Ishikawa (cell line): ENCODE data around the gene SEMG2.

ENCODE experiments used
- CEBPB ChIP-seq: IDR thresholded peaks from 2 replicates; pipeline ENCODE4 v1.6.1; 2012
- CREB1 ChIP-seq: IDR thresholded peaks from 2 replicates; pipeline ENCODE4 v1.6.1; 2012; ENCODE audit warnings: low read depth
- EGR1 ChIP-seq: IDR thresholded peaks from 2 replicates; pipeline ENCODE4 v1.6.1; 2012
- EP300 ChIP-seq: IDR thresholded peaks from 2 replicates; pipeline ENCODE4 v1.6.1; 2012; ENCODE audit warnings: borderline replicate concordance
- FOXM1 ChIP-seq: IDR thresholded peaks from 2 replicates; pipeline ENCODE4 v1.6.1; 2012; ENCODE audit warnings: low read depth, borderline replicate concordance
- NFIC ChIP-seq: IDR thresholded peaks from 2 replicates; pipeline ENCODE4 v1.6.1; 2012
- RAD21 ChIP-seq: IDR thresholded peaks from 2 replicates; pipeline ENCODE4 v1.6.1; 2012; ENCODE audit warnings: low read depth
- TAF1 ChIP-seq: IDR thresholded peaks from 2 replicates; pipeline ENCODE4 v1.6.1; 2012; ENCODE audit warnings: low read depth, mild to moderate bottlenecking
- TCF12 ChIP-seq: IDR thresholded peaks from 2 replicates; pipeline ENCODE4 v1.6.1; 2012; ENCODE audit warnings: low read depth
- TEAD4 ChIP-seq: IDR thresholded peaks from 2 replicates; pipeline ENCODE4 v1.6.1; 2012
- YY1 ChIP-seq: IDR thresholded peaks from 2 replicates; pipeline ENCODE4 v1.6.1; 2012; ENCODE audit warnings: low read depth
- ZBTB7A ChIP-seq: IDR thresholded peaks from 2 replicates; pipeline ENCODE4 v1.6.1; 2012; ENCODE audit warnings: low read depth
- TF ChIP-seq, protein P1 (sequence below): IDR thresholded peaks from 2 replicates; pipeline ENCODE4 v1.6.1; 2012; ENCODE audit warnings: low read depth, mild to moderate bottlenecking
- TF ChIP-seq, protein P2 (sequence below): IDR thresholded peaks from 2 replicates; pipeline ENCODE4 v1.6.1; 2012
- TF ChIP-seq, protein P3 (sequence below): IDR thresholded peaks from 2 replicates; pipeline ENCODE4 v1.6.1; 2012

Gene SEMG2

DNA sequence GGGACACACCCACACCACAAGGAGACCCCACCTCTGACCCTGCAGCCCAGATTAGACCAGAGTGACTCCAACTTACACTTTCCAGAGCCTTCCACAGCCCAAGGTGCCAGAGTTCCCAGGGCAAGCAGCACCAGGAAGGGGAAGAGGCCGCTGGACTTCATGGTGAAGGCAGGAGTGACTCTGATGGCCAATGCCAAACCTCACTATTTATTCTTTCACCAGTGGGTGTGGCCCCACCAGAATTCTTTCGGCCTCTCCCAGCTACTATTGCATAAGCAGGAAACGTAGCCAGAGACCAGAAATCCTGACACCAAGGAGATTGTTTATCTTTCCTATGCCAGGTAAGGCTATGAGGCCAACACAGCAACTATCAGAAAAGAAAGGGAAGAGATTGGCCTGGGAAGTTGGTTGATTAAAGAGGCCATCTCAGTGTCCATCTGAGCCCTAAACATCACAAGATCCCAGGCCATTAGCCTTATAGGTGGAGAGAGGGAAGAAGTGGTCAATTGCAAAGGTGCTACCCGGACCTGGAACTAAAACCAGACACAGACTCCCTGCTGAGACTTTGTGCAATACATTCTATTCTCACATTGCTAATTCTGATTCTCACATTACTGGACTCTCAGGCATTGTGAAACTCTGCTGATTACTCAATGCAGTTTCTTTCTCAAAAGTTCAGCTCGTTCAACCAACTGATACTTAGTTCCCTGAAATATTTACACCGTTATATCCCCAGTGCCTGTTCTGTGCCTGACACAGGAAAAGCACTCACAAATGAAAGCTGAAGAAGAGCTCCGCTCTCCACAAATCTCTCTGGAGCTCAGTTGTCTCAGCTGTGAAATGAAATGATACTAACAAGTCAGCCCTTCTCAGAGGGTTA lies 33.5 kb downstream of the SEMG2 start, which contains the start of gene SLPI:
SLPI (minus strand) TSS at position 182 of the 880 bp plus-strand sequence; CDS start at position 161, 21 bp downstream.
- TF ChIP-seq NFIC, result peak; percentile 55; the same call in 1 of the 2 replicates
- TF ChIP-seq EP300, result peak; percentile 86
- TF ChIP-seq, protein P1, sequence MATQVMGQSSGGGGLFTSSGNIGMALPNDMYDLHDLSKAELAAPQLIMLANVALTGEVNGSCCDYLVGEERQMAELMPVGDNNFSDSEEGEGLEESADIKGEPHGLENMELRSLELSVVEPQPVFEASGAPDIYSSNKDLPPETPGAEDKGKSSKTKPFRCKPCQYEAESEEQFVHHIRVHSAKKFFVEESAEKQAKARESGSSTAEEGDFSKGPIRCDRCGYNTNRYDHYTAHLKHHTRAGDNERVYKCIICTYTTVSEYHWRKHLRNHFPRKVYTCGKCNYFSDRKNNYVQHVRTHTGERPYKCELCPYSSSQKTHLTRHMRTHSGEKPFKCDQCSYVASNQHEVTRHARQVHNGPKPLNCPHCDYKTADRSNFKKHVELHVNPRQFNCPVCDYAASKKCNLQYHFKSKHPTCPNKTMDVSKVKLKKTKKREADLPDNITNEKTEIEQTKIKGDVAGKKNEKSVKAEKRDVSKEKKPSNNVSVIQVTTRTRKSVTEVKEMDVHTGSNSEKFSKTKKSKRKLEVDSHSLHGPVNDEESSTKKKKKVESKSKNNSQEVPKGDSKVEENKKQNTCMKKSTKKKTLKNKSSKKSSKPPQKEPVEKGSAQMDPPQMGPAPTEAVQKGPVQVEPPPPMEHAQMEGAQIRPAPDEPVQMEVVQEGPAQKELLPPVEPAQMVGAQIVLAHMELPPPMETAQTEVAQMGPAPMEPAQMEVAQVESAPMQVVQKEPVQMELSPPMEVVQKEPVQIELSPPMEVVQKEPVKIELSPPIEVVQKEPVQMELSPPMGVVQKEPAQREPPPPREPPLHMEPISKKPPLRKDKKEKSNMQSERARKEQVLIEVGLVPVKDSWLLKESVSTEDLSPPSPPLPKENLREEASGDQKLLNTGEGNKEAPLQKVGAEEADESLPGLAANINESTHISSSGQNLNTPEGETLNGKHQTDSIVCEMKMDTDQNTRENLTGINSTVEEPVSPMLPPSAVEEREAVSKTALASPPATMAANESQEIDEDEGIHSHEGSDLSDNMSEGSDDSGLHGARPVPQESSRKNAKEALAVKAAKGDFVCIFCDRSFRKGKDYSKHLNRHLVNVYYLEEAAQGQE, result peak; percentile 9; the same call in 1 of the 2 replicates
- TF ChIP-seq TCF12, result peak; percentile 78
- no peak for TF ChIP-seq TAF1
- TF ChIP-seq RAD21, result peak; percentile 13; the same call in 1 of the 2 replicates
- TF ChIP-seq CEBPB, result peak; percentile 100
- peak; percentile 77 for TF ChIP-seq FOXM1
- TF ChIP-seq CREB1, result no peak
- TF ChIP-seq ZBTB7A, result no peak
- peak; percentile 55; the same call in 1 of the 2 replicates for TF ChIP-seq TEAD4
- TF ChIP-seq, protein P2, sequence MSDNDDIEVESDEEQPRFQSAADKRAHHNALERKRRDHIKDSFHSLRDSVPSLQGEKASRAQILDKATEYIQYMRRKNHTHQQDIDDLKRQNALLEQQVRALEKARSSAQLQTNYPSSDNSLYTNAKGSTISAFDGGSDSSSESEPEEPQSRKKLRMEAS, result peak; percentile 32; the same call in 1 of the 2 replicates
- TF ChIP-seq YY1, result peak; percentile 17; the same call in 1 of the 2 replicates
- no peak for TF ChIP-seq EGR1
- TF ChIP-seq, protein P3, sequence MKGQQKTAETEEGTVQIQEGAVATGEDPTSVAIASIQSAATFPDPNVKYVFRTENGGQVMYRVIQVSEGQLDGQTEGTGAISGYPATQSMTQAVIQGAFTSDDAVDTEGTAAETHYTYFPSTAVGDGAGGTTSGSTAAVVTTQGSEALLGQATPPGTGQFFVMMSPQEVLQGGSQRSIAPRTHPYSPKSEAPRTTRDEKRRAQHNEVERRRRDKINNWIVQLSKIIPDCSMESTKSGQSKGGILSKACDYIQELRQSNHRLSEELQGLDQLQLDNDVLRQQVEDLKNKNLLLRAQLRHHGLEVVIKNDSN, result no peak

DNA sequence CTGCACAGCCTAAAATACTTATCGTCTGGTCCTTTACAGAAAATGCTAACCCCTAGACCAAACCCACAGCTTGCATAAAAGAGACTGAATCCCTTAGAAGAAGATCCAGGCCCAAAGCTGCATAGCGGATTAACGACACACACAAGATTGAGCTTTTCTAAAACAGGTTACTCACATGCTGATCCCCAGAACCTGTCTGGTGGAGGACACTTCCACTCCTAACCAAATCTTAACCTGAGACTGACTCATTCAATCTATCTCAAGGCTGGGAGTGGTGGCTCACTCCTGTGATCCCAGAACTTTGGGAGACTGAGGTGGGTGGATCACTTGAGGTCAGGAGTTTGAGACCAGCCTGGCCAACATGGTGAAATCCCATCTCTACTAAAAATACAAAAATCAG lies 36.0 kb downstream of the SEMG2 start:
- TF ChIP-seq FOXM1, result no peak
- no peak for TF ChIP-seq RAD21
- TF ChIP-seq CEBPB, result no peak
- TF ChIP-seq, protein P1, result no peak
- no peak for TF ChIP-seq EGR1

DNA sequence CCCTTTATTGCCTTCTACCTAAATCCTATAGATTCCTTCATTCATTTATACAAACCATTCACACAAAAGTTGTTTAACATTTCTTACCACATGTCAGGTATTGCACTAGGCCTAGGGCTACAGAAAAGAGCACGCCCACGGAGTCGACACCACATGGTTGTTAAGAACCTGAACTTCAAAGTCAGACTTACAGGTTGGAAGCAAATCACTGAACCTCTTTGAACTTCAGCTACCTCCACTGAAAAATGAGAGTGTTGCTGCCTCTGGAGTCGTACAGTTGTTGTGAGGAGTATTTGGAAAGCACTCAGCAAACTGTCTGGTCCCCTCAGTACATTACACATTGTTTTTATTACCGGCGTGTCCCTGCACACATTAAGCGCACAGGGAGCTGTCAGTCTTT lies 36.5 kb downstream of the SEMG2 start:
- TF ChIP-seq, protein P3, result no peak
- peak; percentile 7; the same call in 1 of the 2 replicates for TF ChIP-seq EGR1

DNA sequence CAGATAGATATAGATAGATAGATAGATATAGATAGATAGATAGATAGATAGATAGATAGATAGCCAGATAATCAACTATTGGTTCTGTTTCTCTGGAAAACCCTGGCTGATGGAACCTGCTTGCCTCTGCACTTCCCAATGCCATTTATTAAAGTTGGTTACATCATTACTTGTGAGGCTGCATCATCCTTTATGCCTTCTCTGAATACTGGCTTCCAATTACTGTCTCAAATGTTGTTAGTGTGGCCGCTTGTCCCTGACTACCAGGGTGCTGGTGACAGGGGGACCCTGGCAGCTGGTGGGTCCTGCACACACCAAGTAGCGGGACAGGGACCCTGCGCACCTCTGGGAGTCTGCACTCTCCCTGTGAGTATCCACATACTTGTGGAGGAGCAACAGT lies 37.1 kb downstream of the SEMG2 start:
- no peak for TF ChIP-seq EP300
- no peak for TF ChIP-seq CEBPB
- no peak for TF ChIP-seq TCF12
- TF ChIP-seq, protein P1, result no peak
- TF ChIP-seq EGR1, result no peak
- TF ChIP-seq NFIC, result no peak
- TF ChIP-seq, protein P2, result no peak

DNA sequence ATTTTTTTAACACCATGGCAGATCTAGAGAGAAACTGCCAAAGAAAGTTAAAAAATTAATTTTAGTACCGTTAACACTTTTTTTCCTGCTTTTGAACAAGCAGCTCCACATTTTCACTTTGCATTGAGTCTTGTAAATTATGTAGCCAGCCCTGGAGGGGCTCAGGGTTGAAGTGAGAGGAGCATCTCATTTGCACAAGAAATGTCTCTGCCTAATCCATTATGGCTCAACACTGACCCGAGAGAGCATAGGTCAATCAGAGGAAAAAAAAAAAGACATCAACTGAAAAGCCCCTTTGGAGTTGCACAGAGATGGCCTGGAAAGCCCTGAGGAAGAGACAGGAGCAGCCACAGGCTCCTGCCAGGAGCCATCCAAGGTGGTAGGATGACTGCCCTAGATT lies 37.5 kb downstream of the SEMG2 start:
- TF ChIP-seq TCF12 (no peak), NFIC (no peak), EP300 (no peak), CREB1 (no peak), ZBTB7A (no peak), YY1 (no peak), RAD21 (no peak), TEAD4 (no peak), EGR1 (no peak), FOXM1 (no peak), CEBPB (no peak), TAF1 (no peak)
- TF ChIP-seq, protein P3, result no peak
- TF ChIP-seq, protein P1, result no peak
- TF ChIP-seq, protein P2, result no peak
